Endothelial cell of umbilical vein (primary cell): ENCODE results near the gene OPTN. TPM values are rescaled to one million over a fixed set of nuclear protein-coding genes. Genes with fewer than 3 reads are reported as not detected.
"Not testable (repeated sequence)": the region's sequence is repeated elsewhere in the genome, so short reads cannot be mapped to it uniquely, and the experiment has no call there.

Experiments used
- BruUV-seq: library from RNA; stranded (reverse); fragments of 400-500 nt; replicated peaks from 2 replicates; lab custom pipeline; 2021; lab: Mats Ljungman, UMichigan
- CTCF ChIA-PET: fragments of 300-600, 350-600 bp; sonication (Branson Sonifier 250); formaldehyde crosslinking; loops from one replicate; lab custom pipeline; 2021; ENCODE audit warnings: antibody characterized with exemption, inconsistent platforms; lab: Charles Lee
- POLR2A ChIA-PET: fragments of 300-600, 350-600 bp; sonication (Branson Sonifier 250); formaldehyde crosslinking; loops from one replicate; lab custom pipeline; 2021; ENCODE audit warnings: antibody characterized with exemption, inconsistent platforms; lab: Charles Lee
- DNase-seq: peaks from one replicate; pipeline ENCODE4 v3.0.0-alpha.2; 2011; ENCODE audit warnings: low read depth, low spot score
- FAIRE-seq: peaks from 2 replicates; lab custom pipeline; 2011; peaks lifted over from hg19 to GRCh38; lab: Jason Lieb, UNC
- H2AFZ ChIP-seq: 2 replicates; pipeline ENCODE4 v1.6.0; 2012; ENCODE audit warnings: low read depth, low read length, control low read depth, inconsistent platforms
- H3K27ac ChIP-seq: 2 replicates; pipeline ENCODE4 v1.5.1; 2011; ENCODE audit warnings: low read depth, mild to moderate bottlenecking, control low read depth, low read length, moderate library complexity; ENCODE audit not compliant: insufficient read depth
- H3K27me3 ChIP-seq, 2 experiments: 2 replicates each; pipeline versions ENCODE4 v1.6.0 to v1.6.1; 2011; ENCODE audit warnings: low read length in 2 of 2, mixed read lengths in 1 of 2; ENCODE audit not compliant: control insufficient read depth in 2 of 2, insufficient read depth in 2 of 2
- H3K36me3 ChIP-seq, 2 experiments: 2 replicates in 1 of 2; 3 replicates in 1 of 2; pipeline ENCODE4 v1.5.1; 2011; ENCODE audit warnings: low read length in 2 of 2, mild to moderate bottlenecking in 1 of 2, moderate library complexity in 1 of 2; ENCODE audit not compliant: control insufficient read depth in 2 of 2, insufficient read depth in 2 of 2; ENCODE audit errors: extremely low read depth in 1 of 2
- H3K4me1 ChIP-seq: 3 replicates; pipeline ENCODE4 v1.5.1; 2011; ENCODE audit warnings: mild to moderate bottlenecking, low read length; ENCODE audit not compliant: control insufficient read depth, insufficient read depth; ENCODE audit errors: extremely low read depth
- H3K4me2 ChIP-seq: 2 replicates; pipeline ENCODE4 v1.6.1; 2011; ENCODE audit warnings: low read length, control low read depth, mixed read lengths; ENCODE audit not compliant: insufficient read depth
- H3K4me3 ChIP-seq, 3 experiments: fragments of 200-600 bp in 1 of 3; sonication (generic), shearing (Covaris generic) in 1 of 3; replicated peaks in 1 of 3; 2 replicates each; pipeline ENCODE4 v1.5.1; 2011 to 2016; ENCODE audit warnings: control low read depth in 3 of 3, low read length in 3 of 3, mild to moderate bottlenecking in 2 of 3, inconsistent platforms in 1 of 3, low read depth in 1 of 3, moderate library complexity in 1 of 3; ENCODE audit not compliant: insufficient read depth in 1 of 3
- H3K79me2 ChIP-seq: 2 replicates; pipeline ENCODE4 v1.6.0; 2012; ENCODE audit warnings: low read length, inconsistent platforms; ENCODE audit not compliant: control insufficient read depth, insufficient read depth
- H3K9ac ChIP-seq: replicated peaks from 2 replicates; pipeline ENCODE3; 2011; ENCODE audit warnings: low read length, control low read depth; ENCODE audit not compliant: insufficient read depth; ENCODE audit errors: extremely low read depth
- H3K9me1 ChIP-seq: replicated peaks from 3 replicates; pipeline ENCODE4 v1.6.0; 2011; ENCODE audit warnings: mild to moderate bottlenecking, low read length; ENCODE audit not compliant: control insufficient read depth, insufficient read depth; ENCODE audit errors: extremely low read depth
- H3K9me3 ChIP-seq: replicated peaks from 2 replicates; pipeline ENCODE4 v1.5.1; 2012; ENCODE audit warnings: low read length, inconsistent platforms; ENCODE audit not compliant: control insufficient read depth, insufficient read depth
- H4K20me1 ChIP-seq: replicated peaks from 2 replicates; pipeline ENCODE3; 2011; ENCODE audit warnings: mild to moderate bottlenecking, low read length; ENCODE audit not compliant: control insufficient read depth, insufficient read depth; ENCODE audit errors: extremely low read depth
- EZH2 ChIP-seq: IDR thresholded peaks from 2 replicates; pipeline ENCODE4 v1.6.1; 2012; ENCODE audit warnings: borderline replicate concordance, low read depth, mild to moderate bottlenecking, moderate library complexity, low read length, inconsistent platforms; ENCODE audit not compliant: severe bottlenecking
- FOS ChIP-seq: IDR thresholded peaks from 2 replicates; pipeline ENCODE4 v1.6.1; 2011; ENCODE audit warnings: mild to moderate bottlenecking, low read length, moderate library complexity, borderline replicate concordance; ENCODE audit not compliant: insufficient read depth
- GATA2 ChIP-seq: IDR thresholded peaks from 2 replicates; pipeline ENCODE4 v1.7.0; 2011; ENCODE audit warnings: low read depth, mild to moderate bottlenecking, moderate library complexity, mixed read lengths, low read length; ENCODE audit not compliant: insufficient read length, insufficient read depth
- JUN ChIP-seq: IDR thresholded peaks from 2 replicates; pipeline ENCODE4 v1.6.1; 2011; ENCODE audit warnings: borderline replicate concordance, low read depth; ENCODE audit not compliant: insufficient read length, insufficient read depth
- MAX ChIP-seq: IDR thresholded peaks from 2 replicates; pipeline ENCODE4 v1.6.1; 2011; ENCODE audit not compliant: insufficient read depth, insufficient read length
- MYC ChIP-seq: IDR thresholded peaks from one replicate; pipeline ENCODE4 v1.6.1; 2011; ENCODE audit warnings: mild to moderate bottlenecking, low read depth, low read length
- POLR2A ChIP-seq: IDR thresholded peaks from 2 replicates; pipeline ENCODE4 v1.6.1; 2012; ENCODE audit warnings: low read depth, mild to moderate bottlenecking, control low read depth, low read length
- POLR2AphosphoS5 ChIP-seq: IDR thresholded peaks from 2 replicates; pipeline ENCODE4 v1.6.1; 2012; ENCODE audit warnings: low read depth, mild to moderate bottlenecking, control low read depth, low read length, moderate library complexity; ENCODE audit not compliant: insufficient read depth
- dilution Hi-C: fragments of 300-500 bp; cut with MboI; formaldehyde crosslinking; loops from one replicate; pipeline ENCODE4 v1.15.0; 2019; ENCODE audit warnings: low sequenced_read_pairs; ENCODE audit not compliant: extremely low pct_ligation_motif_present
- intact Hi-C: fragments of 100-400 bp; cut with micrococcal nuclease; formaldehyde crosslinking; loops from one replicate; pipeline ENCODE4 v1.10.0; 2022
- polyA plus RNA-seq, 4 experiments: library from polyadenylated mRNA; depleted of rRNA in 3 of 4; stranded (reverse) in 3 of 4; unstranded in 1 of 4; fragments of >200 nt; gene quantifications; 2 replicates each; pipeline versions ENCODE4 v1.2.1 to v1.2.3, GENCODE V29; 2011 to 2012; ENCODE audit warnings: missing spikeins in 1 of 4
- total RNA-seq: library from RNA; stranded (reverse); gene quantifications from 2 replicates; pipeline ENCODE4 v1.2.3, GENCODE V29; 2021
- TF ChIP-seq, protein P1 (sequence below), 2 donors: IDR thresholded peaks; 1 replicate in 1 of 2; 2 replicates in 1 of 2; pipeline ENCODE4 v1.5.1; 2011; ENCODE audit warnings: low read length in 2 of 2, mild to moderate bottlenecking in 2 of 2, moderate library complexity in 2 of 2, control low read depth in 1 of 2, inconsistent platforms in 1 of 2, low read depth in 1 of 2; ENCODE audit not compliant: insufficient read depth in 1 of 2; ENCODE audit errors: extremely low read depth in 1 of 2

OPTN gene
- total and polyA plus RNA-seq, 2 donors (not counting 3 experiments of a cell fraction or from before 2014, with no cell fraction given) = 22.7 to 94.2 TPM

GRCh38 chr10:13092291-13093102 is 7.5 kb upstream of the OPTN start:
- Histone ChIP-seq H3K9me3 (no peaks in the 10 kb centered on the region), H3K9me1 (no peaks in the 10 kb centered on the region), H4K20me1 (no peaks in the 10 kb centered on the region), H3K4me3 (no peak overlapping the region), H3K27me3 (peaks cover 0 to 2% of the 10 kb centered on the region in 2 experiments), H3K9ac (no peak overlapping the region), H3K79me2 (no peaks in the 10 kb centered on the region), H2AFZ (no peak overlapping the region), H3K27ac (no peak overlapping the region), H3K4me2 (no peak overlapping the region), H3K4me1 (no peaks in the 10 kb centered on the region), H3K36me3 (no peaks in the 10 kb centered on the region)
- ChIA-PET CTCF (interaction anchor here (0.6 kb wide), 1 partner anchor 157 kb away, joined by 3 read pairs; no protein-coding TSS in a partner anchor), POLR2A (no interaction called here)
- TF ChIP-seq POLR2A = no peak
- TF ChIP-seq, protein P1, sequence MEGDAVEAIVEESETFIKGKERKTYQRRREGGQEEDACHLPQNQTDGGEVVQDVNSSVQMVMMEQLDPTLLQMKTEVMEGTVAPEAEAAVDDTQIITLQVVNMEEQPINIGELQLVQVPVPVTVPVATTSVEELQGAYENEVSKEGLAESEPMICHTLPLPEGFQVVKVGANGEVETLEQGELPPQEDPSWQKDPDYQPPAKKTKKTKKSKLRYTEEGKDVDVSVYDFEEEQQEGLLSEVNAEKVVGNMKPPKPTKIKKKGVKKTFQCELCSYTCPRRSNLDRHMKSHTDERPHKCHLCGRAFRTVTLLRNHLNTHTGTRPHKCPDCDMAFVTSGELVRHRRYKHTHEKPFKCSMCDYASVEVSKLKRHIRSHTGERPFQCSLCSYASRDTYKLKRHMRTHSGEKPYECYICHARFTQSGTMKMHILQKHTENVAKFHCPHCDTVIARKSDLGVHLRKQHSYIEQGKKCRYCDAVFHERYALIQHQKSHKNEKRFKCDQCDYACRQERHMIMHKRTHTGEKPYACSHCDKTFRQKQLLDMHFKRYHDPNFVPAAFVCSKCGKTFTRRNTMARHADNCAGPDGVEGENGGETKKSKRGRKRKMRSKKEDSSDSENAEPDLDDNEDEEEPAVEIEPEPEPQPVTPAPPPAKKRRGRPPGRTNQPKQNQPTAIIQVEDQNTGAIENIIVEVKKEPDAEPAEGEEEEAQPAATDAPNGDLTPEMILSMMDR (IDR thresholded peaks at IDR 0.05; ENCODE audit: extremely low read depth in 1 of 2, insufficient read depth in 1 of 2, low read depth in 1 of 2, low read length in 2 of 2) = no peak
- no peak for TF ChIP-seq MYC
- TF ChIP-seq EZH2 = no peak
- no peak for TF ChIP-seq FOS
- no peak for TF ChIP-seq GATA2
- no peak for TF ChIP-seq MAX
- TF ChIP-seq JUN = no peak
- TF ChIP-seq POLR2AphosphoS5 = no peak
- DNase-seq = no peak
- BruUV-seq = no TSS peak
- dilution Hi-C loops = no loop called here
- FAIRE-seq = no peak
- intact Hi-C loops = no loop called here

DNA sequence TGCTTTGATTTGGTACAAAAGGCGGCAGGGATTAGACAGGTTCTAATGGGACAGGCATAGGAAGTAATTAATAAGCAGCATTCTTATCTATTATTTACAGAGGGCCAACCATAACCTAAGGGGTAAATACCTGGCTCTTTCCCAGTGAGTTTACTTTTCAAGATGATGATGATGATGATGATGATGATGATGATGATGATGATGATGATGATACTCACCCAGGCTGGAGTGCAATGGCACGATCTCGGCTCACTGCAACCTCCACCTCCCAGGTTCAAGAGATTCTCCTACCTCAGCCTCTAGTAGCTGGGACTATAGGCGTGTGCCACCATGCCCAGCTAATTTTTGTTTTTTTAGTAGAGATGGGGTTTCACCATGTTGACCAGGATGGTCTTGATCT is 5.9 kb upstream of the OPTN start:
- H3K36me3 ChIP-seq, H2AFZ ChIP-seq, H3K79me2 ChIP-seq, dilution Hi-C loops, H4K20me1 ChIP-seq, H3K4me1 ChIP-seq, BruUV-seq, FAIRE-seq, intact Hi-C loops, H3K9me3 ChIP-seq, POLR2A ChIA-PET, H3K9me1 ChIP-seq, CTCF ChIA-PET, H3K27me3 ChIP-seq, H3K4me2 ChIP-seq, DNase-seq, H3K4me3 ChIP-seq, H3K27ac ChIP-seq, H3K9ac ChIP-seq: not testable (repeated sequence)
